Activated T-cell treated with anti-CD3 and anti-CD28 coated beads, Interleukin-2, amount 50 U/mL, for 48 hours (primary cell): ENCODE results near the gene WNT3A.

Source experiments
- DNase-seq, 2 experiments: peaks; one replicate each; pipeline ENCODE4 v3.0.0-alpha.2; 2020

The WNT3A gene

GRCh38 chr1:228102791-228103620 is 96.2 kb downstream of the WNT3A start, which contains the start of gene C1orf35:
C1orf35 (minus strand) TSS chr1:228103325; CDS start chr1:228103227, 98 bp downstream.
- DNase-seq, result peak; percentile 97

- DNase-seq, result no peak
These were observed 97.9 kb downstream of the WNT3A start for GRCh38 chr1:228104526-228105269.

GRCh38 chr1:228105270-228105995 is 98.6 kb downstream of the WNT3A start:
- no peak for DNase-seq

GRCh38 chr1:228105996-228106799 is 99.4 kb downstream of the WNT3A start:
- no peak for DNase-seq

- no peak for DNase-seq
These were observed 99.9 kb downstream of the WNT3A start for GRCh38 chr1:228106800-228107054.

- no peak for DNase-seq
These were observed 100.8 kb downstream of the WNT3A start for GRCh38 chr1:228107636-228108035.

- no peak for DNase-seq
These were observed 101.4 kb downstream of the WNT3A start for GRCh38 chr1:228108055-228108690.

GRCh38 chr1:228108742-228109072 is 101.9 kb downstream of the WNT3A start:
- no peak for DNase-seq

- DNase-seq, result peak; percentile 100
These were observed 102.5 kb downstream of the WNT3A start, which contains the start of gene MRPL55 for GRCh38 chr1:228109073-228109961. MRPL55 (minus strand) TSS chr1:228109299; CDS start chr1:228108260, 1,039 bp downstream.

- no peak for DNase-seq
These were observed 103.2 kb downstream of the WNT3A start for GRCh38 chr1:228109962-228110488.

GRCh38 chr1:228110556-228110955 is 103.8 kb downstream of the WNT3A start:
- no peak for DNase-seq
